ENCODE measurements around the gene ERBB3.

GRCh38 chr12:56134897-56135296 is 54.9 kb downstream of the ERBB3 start:
- TF ChIP-seq POLR2A (IDR thresholded peaks at IDR 0.05), result no peak
- TF ChIP-seq, protein P1, sequence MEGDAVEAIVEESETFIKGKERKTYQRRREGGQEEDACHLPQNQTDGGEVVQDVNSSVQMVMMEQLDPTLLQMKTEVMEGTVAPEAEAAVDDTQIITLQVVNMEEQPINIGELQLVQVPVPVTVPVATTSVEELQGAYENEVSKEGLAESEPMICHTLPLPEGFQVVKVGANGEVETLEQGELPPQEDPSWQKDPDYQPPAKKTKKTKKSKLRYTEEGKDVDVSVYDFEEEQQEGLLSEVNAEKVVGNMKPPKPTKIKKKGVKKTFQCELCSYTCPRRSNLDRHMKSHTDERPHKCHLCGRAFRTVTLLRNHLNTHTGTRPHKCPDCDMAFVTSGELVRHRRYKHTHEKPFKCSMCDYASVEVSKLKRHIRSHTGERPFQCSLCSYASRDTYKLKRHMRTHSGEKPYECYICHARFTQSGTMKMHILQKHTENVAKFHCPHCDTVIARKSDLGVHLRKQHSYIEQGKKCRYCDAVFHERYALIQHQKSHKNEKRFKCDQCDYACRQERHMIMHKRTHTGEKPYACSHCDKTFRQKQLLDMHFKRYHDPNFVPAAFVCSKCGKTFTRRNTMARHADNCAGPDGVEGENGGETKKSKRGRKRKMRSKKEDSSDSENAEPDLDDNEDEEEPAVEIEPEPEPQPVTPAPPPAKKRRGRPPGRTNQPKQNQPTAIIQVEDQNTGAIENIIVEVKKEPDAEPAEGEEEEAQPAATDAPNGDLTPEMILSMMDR (IDR thresholded peaks at IDR 0.05), result no peak
